GM21737 (cell line): Measurements from ENCODE around the gene RASA4.
"Not testable (repeated sequence)": the region's sequence is repeated elsewhere in the genome, so short reads cannot be mapped to it uniquely, and the experiment has no call there.

Source experiments
- ATAC-seq: cut with Tn5 transposase; IDR thresholded peaks from one replicate; pipeline ENCODE4 v1.9.1; 2021; ENCODE audit warnings: mild to moderate bottlenecking, moderate library complexity; ENCODE audit not compliant: unreplicated experiment

Gene RASA4

GRCh38 chr7:102545288-102545687 is 71.3 kb downstream of the RASA4 start:
- not testable (repeated sequence) for ATAC-seq

DNA sequence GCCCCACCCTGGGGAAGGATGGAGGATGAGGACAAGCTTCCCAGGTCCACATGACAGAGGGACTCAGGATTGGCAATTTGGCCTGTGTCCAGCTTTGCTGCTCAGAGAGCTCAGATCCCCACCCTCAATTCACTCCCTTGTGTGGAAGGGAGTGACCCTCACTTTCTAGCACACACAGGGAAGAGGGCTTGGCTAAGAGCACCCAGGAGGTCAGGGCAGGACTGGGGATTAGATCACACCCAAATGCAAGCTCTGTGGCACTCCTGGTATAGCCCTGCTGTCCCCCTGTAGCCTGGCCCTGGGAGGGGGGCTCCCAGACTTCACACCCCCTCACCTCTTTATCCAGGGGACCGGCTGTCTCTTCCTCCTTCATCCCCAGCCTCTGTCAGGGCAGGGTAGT is 72.2 kb downstream of the RASA4 start:
- not testable (repeated sequence) for ATAC-seq

GRCh38 chr7:102543596-102543995 is 73.0 kb downstream of the RASA4 start, which contains the start of gene UPK3BL2:
TSS of gene UPK3BL2 (minus strand) at chr7:102543696. CDS start at chr7:102543636, 60 bp downstream.
- not testable (repeated sequence) for ATAC-seq

GRCh38 chr7:102542771-102543170 is 73.8 kb downstream of the RASA4 start:
- not testable (repeated sequence) for ATAC-seq

GRCh38 chr7:102542083-102542482 is 74.5 kb downstream of the RASA4 start:
- ATAC-seq, result not testable (repeated sequence)

DNA sequence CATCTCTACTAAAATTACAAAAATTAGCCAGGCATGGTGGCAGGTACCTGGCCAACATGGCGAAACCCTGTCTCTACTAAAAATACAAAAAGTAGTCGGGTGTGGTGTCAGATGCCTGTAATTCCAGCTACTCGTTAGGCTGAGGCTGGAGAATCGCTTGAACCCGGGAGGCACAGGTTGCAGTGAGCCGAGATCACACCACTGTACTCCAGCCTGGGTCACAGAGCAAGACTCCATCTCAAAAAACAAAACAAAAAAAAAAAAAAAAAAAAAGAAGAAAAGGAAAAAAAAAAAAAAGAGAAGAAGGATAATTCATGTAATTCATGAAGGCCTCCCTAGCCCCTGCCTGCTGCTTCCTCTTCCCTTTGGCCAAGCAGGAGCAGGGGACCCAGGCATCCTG is 76.0 kb downstream of the RASA4 start:
- ATAC-seq, result not testable (repeated sequence)

GRCh38 chr7:102535062-102535615 is 81.4 kb downstream of the RASA4 start:
- ATAC-seq, result not testable (repeated sequence)

- not testable (repeated sequence) for ATAC-seq
Measured at GRCh38 chr7:102532127-102532526, 84.4 kb downstream of the RASA4 start.

DNA sequence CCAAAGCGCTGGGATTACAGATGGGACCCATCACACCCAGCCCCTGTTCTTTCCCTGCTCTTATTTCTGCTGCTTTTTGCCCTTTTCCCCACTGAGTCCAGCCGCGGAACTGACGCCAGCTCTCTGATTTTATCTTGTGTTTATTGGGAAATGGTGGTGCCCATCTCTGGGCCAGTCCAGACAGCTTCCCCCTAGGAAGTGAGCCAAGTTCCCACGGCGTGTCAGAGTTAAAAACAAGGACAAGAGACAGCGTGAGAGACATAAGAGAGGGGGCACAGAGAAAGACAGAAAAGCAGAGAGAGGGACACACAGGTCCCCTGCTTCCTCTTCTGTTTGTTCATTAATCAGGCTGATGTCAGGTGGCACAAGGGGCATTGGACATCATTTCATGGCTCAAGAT is 85.0 kb downstream of the RASA4 start:
- not testable (repeated sequence) for ATAC-seq

DNA sequence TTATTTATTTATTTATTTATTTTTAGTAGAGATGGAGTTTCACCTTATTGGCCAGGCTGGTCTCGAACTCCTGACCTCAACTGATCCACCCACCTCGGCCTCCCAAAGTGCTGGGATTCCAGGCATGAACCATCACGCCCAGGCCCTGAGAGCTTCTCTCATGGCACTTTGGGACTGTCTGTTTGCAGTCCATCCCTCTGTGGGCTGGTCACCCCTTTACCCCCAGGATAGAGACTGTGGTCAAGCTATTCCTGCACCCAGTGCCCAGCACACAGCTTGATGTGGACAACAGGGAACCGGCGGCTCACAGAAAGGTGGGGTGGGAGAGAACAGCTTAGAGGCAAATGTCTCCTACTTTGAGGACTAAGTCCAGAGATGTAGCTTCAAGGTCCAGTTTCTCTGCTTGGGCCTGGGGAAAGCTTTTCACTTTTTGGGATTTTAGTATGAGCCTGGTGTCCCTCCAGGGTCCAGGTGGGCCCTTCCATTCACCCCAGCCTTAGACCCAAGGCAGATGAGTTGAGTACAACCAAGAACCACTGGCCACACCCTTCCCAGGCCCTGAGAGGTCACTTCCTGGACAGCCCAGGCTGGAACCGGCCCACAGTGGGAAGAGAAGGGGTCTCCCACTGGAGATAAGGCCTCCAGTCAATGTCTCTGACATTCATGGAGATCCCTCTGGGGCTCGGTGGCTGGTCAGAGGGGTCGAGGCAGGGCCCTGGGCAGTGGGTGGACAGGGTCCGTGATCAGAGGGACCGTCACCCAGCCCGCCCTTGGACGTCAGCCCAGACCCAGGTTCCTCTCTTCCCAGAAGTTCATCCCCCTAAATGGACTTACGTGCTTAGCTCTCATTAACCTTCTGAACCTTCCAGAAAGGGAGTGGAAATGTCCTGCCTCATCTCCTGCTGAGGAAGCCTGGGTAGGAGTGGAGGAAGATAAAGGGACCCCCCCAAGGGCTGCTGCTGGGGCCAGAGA is 88.4 kb downstream of the RASA4 start:
- ATAC-seq, result not testable (repeated sequence)

DNA sequence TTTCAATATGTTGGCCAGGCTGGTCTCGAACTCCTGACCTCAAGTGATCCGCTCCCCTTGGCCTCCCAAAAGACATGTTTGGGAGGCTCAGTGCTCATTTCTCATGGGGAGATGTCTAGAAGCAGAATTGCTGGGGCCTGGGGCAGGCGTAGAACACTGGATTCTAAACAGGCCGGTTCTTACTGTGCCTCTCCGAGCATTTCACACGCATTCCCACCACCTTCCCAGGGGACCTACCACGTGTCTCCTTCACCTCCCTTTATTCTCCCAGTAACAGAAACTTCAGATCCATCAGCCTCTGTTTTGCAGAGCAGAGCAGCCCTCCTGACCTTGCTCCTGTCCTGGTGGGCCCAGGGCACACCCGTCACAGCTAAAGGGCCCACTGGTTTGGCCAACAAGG is 89.4 kb downstream of the RASA4 start:
- ATAC-seq, result not testable (repeated sequence)

DNA sequence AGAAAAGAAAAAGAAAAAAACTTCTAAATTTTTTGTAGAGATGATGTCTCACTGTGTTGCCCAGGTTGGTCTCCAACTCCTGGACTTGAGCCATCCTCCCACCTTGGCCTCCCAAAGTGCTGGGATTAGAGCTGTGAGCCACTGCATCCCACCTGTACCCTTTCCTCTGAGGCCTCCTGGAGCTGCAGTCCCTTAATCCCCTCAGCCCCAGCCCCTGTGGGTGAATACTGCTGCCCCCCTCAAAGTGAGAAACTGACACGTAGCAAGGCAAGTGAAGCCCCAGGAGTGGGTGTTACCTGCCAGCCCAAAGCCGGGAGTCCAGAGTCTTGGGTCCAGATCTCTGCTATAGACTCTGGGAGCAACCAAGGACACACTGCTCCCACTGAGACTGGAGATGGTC is 91.8 kb downstream of the RASA4 start:
- not testable (repeated sequence) for ATAC-seq
